SK-N-DZ (cell line): Measurements from ENCODE around the gene DYNLL2. TPM values are rescaled to one million over a fixed set of nuclear protein-coding genes. Genes with fewer than 3 reads are reported as not detected.
"Not testable (repeated sequence)": the region's sequence is repeated elsewhere in the genome, so short reads cannot be mapped to it uniquely, and the experiment has no call there.

Source experiments
- DNase-seq: peaks from one replicate; pipeline ENCODE4 v3.0.0-alpha.2; 2015; ENCODE audit warnings: low spot score
- polyA plus RNA-seq, 2 experiments: library from polyadenylated mRNA; depleted of rRNA; stranded (reverse); fragments of >200 nt; gene quantifications; 2 replicates each; pipeline ENCODE4 v1.2.3, GENCODE V29; 2014

The DYNLL2 gene
- 23.6 and 26.4 TPM in 2 replicates for polyA plus RNA-seq (2014; cell fraction: cytosol; rRNA removed)
- 12.4 and 18.6 TPM in 2 replicates for polyA plus RNA-seq (2014; cell fraction: nucleus; rRNA removed)

DNA sequence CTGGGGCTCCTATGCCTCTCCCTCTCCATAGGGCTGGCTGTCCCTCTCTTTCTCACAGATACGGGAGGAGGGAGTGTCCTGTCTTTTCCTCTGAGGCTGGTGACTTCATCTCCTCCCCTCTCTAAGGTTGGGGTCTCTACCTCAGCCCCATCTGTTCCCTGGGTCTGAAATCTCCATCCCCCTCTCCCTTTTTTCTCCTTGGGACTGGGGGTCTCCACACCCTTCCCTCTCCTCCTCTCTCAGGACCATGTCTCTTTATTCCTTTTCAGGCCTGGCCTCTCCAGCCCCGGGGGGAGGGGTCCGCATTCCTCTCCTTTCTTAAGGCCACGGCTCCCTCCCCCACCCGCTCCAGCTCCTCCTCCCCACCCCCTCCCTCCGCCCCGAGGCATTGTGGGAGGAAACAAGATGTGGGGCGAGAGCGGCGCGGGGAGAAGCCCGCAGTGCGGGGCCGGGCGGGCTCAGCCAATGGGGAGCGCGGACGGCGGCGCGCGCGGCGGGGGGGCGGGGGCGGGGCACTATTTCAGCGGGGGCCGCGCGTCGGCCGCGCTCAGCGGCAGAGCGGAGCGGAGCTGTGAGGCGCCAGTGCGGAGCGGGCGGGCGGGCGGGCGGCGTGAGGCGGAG is at the start of gene DYNLL2:
Gene DYNLL2 (plus strand): TSS at position 550 of the 621 bp plus-strand sequence. CDS start 3,672 bp downstream, outside the sequence.
- DNase-seq, result peak; percentile 93

DNA sequence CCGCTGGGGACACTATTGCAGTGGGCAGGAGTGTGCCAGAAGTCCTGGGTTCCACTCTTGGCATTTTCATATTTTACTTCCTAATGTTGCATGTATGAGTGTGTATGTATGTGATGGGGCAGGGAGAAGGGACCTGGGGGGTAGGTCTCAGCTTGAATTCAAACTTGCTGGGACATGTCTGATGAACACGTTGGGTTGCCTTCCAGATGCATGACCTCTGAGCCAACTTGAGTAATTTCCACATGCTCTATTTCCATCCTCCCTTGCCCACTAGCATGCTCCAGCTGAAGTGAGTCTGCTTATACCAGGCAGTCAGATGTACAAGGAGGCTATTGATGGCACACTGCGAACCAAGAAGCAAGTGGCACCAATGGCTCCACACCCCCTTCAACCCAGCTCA is 43.2 kb upstream of the DYNLL2 start:
- no peak for DNase-seq

DNA sequence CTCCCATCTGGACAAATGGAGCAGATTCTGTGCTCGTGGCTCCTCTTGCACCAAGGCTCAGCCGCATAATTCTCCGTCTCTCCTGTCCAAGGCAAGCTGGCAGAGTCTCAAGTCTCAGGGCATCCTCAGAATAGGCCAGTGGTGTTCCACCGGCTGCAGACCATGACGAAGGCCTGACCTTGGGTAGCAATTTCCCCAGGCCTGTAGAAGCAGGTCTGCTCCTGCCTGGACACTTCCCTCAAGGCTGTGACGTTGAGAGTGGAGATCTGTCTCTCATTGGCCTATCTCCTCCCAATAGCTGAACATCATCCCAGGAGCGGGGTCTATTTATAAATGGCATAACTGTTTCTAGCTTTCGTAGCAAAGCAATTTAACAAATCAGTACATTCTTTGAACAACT is 42.8 kb upstream of the DYNLL2 start:
- no peak for DNase-seq

DNA sequence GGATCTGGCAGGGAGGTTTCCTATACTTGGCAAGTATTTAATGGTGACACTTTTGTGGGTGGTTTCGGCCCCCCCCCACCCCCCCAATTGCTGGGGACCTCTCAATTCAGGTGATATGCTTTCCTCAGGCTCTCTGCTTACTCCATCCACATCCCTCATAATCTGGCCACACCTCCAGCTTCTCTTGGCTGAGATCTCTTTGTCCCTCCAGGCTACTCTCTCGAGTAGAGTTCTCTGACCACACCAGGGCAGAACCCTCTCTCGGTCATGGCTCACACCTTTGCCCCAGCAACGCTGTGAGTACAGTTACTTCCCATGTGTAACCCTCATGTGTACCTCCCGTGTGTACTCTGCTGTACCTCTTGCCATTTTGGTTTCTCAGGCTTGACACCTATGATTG is 42.1 kb upstream of the DYNLL2 start:
- no peak for DNase-seq

DNA sequence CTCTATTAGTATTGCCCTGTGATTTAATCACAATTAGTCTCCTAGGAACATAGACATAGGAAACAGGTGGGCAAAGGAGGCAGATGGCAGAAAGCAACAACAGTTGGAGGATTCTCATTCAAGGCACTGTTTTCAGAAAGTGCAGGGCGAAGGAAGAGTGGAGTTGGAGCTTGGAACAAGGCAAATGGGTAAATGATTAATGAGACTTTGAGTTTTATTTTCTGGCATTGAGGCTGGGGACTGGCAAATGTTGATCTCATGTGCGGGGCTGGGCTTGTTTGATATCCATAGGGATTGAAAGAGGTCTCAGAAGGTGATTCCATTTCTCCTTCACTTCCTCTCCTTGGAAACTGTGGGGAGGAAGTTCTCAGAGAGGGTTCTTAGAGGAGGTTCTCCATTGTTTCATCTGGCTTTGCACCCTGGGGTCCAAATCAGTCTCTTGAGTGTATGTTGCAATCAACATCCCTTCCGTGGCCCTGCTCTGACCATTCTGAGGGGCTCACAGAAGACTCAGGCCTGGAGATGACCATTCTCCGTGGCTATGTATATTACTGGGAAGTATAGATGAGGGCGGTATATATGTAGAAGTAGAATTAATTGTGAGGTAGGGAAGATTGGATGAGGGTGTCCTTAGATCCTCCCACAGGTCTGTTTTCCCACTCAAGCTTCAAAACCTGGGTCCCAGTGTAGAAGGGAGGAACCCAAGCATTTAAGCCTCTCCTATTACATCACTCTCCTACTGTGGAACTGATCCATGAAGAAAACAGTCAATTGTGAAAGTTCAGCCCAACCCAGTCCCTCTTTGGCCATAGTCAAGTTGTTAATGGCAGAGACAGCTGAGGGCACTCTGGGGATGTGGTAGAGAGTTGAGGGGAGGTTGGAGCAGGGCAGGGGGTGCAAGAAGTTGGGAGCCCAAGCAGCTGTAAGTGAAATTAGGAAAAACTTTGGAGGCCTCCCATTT is 39.7 kb upstream of the DYNLL2 start:
- DNase-seq, result no peak

DNA sequence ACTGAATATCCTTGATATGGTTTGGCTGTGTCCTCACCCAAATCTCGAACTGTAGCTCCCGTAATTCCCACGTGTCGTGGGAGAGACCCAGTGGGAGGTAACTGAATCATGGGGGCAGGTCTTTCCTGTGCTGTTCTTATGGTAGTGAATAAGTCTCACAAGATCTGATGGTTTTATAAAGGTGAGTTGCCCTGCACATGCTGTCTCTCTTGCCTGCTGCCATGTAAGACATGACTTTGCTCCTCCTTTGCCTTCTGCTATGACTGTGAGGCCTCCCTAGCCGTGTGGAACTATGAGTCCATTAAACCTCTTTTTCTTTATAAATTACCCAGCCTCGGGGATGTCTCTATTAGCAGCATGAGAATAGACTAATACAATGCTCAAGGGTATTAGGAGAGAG is 39.0 kb upstream of the DYNLL2 start:
- not testable (repeated sequence) for DNase-seq

DNA sequence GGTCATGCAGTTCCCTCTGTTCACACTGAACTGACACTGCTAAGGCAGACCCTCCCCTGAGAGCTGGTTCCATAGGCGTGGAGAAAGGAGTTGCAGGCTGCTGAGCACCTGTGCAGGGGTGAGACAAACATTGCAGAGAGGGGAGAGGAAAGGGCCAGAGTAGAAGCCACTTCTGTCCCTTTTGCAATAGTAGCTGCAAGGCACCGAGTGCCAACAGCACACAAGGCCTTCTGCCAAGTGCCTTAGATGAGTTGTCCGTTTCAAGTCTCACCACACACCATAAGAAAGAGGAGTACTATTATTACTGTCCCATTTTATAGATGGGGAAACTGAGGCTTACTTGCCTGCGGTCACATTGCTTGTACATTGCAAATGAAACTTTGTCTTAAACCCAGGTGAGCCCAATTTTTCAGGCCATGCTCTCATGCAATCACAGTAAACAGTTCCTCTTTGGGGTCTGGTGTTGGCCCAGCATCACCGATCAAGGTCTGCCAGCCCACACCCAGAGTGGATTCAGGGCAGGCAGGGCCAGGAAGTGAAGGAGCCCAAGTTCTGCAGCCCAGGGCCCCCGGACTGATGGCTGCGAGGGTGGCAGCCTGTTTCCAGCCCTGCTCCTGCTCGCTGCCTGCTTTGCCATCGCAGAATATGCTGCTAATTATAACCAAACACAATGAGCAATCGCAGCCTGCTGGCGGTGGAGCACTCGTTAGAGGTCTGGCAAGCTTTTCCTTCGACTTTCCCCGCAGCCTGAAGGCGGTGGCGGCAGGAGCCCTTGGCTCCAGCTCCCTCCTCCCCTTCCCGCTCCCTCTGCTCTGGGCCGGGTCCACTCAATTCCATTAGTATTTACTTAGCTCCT is 36.8 kb upstream of the DYNLL2 start:
- no peak for DNase-seq

DNA sequence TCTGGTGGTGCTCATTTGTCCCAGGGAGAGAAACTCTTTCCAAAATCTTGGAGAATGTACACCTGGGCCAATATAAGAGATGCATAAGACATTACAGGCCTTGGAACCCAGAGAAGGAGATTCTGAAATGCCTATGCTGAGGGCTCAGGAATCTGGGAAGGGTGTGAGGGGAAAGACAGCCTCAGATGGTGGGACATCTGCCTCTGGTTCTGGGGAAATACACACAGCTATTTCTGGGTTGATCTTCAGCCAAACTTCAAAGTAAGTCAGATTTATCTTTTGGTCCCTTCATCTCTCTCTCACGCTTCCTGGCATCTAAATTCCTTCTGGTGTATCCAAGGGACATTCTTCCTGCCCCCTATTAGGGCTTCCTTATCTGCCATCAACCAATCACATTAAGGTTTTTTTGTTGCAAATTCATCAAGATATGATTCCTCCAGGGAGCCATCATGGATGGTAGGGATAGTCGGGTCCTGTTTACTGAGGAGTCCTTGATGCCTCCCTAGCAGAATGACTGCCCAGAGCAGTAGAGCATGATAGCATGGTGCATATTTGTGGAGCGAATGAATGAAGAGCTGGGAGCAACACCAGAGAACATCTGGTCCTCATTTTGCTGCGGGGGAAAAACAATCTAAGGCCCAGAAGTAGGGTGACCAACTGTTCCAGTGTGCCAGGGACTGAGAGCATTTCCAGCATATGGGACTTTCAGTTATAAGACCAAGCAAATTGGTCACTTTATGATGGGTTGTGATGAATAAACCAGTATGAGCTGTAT is 35.7 kb upstream of the DYNLL2 start:
- DNase-seq, result no peak

DNA sequence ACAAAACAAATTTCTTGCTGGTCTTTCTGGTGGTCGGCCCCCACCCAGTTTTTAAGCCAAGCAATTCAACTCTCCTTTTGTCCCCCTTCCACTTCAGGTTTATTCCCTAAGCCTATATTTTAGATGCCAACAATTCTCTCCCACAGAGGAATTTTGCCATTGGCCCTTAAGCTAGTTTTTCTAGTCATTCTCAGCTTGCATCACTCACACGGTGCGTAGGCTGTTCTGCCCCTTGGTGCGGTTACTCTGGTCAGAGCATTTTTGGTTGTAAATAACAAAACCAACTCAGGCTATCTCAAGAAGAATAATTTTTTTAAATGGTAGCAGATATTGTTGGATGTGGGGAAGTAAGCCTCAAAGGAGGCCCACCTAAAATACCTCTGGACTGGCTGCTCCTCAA is 33.7 kb upstream of the DYNLL2 start:
- no peak for DNase-seq

DNA sequence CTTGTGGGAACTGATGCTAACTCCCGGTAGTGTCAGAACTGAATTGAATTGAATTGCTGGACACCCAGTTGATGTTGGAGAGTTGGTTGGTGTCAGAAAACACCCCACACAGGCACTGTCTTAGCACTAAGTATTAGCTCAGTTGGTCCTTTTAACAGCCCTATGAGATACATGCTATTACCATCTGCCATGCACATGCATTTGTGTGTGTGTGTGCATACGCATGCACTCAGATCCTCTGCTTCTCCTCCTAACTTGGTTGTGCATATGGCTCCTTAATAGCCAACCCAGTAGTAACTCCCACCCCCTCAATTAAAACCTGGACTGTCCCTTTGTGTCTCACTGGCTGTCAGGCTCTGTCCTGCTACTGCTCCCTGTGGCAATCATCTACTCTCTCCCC is 32.3 kb upstream of the DYNLL2 start:
- DNase-seq, result no peak

DNA sequence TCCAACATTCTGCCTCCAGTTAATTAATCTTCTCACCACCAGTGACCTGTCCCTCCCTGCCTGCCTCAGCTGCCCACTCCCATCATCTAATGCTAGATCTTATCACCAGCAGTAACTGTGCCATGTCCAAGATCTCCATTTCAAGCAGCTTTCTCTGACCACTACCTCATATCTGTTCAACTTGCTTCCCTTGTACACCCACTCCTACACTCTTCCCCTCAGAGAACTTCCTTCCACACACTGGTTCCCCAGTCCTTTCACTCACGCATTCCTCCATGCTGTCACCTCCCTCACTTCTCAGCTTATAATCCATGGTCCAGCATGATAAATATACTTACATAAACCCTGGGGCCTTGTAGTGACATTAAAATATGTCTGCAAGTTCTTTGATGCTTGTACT is 31.8 kb upstream of the DYNLL2 start:
- DNase-seq, result no peak

DNA sequence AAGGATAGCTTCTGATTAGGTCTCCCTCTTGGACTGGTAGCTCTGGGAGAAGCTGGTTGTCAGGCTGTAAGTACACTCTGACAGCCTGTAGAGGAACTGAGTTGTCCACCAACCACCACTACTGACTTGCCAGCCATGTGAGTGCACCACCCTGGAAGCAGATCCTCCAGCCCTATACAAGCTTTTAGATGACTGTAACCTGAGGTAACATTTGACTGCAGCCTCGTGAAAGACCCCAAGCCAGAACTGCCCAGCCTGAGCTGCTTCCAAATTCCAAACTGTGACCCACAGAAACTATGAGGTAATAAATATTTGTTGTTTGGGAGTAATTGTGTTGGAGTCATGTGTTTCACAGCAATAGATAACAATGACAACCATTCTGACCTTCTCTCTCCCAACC is 30.8 kb upstream of the DYNLL2 start:
- DNase-seq, result no peak

DNA sequence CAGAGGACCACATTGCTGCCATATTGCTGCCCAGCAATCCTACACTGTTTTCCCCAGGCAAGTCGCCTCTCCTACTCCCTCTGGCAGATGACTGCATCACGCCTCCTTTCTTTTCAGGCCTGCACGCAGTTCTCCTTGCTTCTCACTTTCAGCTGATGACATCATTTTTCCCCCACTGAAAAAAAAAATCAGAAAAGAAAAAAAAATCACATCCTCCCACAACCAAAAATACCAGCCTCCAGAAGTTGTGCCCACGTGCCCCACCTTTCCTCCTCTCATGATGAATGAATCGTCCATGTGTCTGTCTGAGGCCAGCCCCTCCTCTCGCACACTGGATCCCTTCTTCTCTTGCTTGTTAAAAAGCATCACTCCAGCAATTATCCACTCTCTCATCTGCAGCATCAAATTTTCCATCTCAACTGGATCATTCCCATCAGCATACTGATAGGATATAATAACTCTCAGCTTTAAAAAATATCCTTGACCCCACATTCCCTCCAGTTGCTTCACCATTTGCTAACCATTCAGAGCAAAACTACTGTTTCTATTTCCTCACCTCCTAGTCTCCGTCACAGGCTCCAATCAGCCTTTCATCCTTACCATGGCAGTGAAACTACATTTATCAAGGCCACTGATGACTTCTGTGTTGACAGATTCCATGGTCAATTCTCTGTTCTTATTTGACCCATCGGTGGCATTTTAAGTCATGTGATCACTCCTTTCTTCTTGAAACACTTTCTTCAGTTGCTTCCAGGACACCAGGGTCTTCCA is 30.1 kb upstream of the DYNLL2 start:
- DNase-seq, result no peak

DNA sequence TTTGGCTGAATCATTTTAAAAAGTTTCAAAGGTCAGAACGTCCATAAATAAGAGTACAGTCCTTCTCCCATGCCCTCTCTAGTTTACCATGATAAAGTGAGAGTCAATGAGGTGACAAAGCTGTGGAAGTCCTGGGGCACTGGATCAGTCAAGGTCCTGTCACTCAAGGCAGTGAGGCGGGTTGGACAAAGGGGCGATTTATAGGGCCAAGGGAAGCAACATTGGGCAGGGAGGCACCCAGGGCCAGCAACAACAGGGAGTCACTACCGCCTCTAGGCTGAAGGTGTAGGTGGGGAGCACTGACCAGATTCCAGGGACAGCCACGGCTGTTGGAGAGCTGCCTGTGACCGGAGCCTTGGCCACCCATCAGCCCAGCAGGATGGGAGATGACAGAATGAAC is 28.6 kb upstream of the DYNLL2 start:
- no peak for DNase-seq

DNA sequence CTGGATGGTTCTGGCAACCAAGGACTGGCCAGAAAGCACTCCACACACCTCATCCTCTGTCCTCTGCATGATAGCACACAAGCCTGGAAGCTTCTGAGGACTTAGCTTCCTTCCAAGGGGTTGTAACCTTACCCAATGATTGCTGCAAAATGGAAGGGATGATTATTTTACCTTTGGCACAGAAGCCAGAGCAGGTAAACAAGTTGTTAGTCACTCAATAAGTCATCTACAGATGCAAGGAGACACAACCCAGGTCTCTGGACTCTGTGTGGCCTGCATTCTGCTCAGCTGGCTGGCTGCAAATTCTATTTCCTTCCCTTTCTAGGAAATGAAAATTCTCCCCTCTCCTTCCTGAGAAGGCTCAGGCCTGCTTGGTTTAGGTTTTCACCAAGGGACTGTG is 26.7 kb upstream of the DYNLL2 start:
- no peak for DNase-seq

DNA sequence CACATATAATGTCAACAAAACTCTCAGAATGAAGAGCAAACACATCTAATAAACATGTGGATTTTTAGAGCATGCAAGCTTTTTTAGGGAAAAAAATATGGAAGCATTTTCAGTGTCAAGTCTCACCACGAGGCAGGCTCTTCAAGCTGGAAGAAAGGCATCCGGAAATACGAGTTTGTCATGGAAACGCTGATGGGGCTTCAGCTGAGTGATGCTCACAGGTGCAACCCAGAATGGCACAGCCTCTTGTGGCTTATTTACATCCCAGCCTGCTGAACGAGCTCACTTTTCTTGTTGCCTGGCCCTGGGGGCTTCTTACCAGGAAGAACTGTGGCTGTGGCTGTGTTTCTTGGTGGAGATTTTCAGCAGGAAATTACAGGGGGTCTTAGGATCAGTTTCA is 24.1 kb upstream of the DYNLL2 start:
- DNase-seq, result no peak

DNA sequence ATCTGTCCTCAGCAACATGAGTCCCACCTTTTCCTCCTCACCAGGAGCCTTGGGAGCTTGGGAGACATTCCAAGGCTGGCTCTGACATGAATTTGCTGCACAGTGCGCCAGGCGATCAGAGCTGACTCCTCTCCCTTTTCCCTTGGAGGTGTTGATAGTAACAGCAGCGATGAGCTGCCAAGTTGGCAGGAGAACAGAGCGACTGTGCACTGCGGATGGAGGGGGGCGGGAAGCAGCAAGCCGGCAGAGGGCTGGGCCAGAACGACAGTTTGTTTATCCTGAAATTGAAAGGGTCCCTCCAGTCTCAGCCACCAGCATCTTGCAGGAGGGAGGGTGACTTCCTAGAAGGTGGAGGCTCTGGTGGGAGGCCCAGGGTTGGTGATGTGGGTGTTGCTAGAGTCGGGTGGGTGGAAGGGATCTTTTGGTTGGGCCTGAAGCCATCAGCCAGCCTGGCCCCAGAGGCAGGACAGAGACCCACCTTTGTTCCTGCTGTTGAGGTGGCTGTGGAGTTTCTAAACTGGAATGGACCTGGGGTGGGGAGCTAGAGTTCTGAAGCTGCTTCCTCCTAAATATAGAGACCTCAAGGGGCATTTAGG is 22.5 kb upstream of the DYNLL2 start:
- DNase-seq, result no peak

DNA sequence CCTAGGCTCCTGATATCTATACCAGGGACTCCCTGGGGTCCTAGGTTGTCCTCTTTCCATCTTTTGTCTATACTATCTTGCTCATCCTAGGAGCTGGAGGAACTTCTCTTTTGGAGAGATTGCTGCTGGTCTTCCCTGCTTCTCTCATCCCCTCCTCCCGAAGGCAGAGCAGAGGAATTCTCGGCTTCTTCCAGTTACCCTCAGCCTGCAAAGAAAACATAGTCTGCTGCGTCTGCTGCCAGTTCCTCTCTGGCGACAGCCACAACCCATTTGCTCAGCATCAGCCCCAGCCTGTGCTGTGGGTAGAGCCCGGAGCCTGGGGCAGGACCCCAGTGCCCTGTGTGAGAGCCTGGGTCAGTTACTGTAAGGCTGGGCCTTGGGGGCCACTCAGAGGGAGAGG is 21.5 kb upstream of the DYNLL2 start:
- DNase-seq, result no peak

DNA sequence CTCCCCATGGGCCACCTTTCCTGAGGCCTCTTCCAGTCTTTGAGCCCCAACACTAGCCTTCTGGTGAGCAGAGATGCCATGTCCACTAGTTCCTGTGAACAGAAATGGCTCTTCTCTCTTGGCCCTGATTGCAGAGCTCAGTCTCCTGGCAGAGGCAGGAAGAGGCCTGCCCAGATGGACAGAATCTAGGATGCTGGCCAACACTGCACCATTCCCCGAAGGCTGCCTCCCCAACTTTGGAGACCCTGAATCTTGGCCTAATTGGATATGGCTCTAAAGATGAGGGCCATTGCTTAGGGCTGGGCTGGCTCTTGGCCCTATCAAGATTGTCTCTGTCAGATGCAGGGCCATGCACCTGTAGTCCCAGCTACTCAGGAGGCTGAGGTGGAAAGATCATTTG is 18.0 kb upstream of the DYNLL2 start:
- DNase-seq, result no peak

DNA sequence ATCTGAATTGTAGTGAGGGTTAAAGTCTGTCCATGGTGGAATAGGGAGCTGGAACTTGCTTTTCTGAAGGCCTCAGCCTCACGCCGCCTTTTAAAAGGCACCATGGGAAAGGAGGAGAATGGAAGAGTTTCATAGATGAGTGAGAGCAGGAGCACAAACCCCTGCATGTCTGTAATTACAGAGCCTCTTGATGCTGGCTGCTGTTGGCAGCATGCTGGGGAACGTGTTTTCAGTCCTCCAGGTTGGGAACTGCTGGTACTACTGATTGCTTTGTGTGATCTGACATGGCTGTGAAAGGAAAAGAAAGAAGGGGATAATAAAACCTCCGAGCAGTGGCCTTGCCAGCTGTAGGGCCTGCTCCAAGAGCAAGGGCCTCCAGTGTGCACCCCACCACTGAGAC is 16.8 kb upstream of the DYNLL2 start:
- DNase-seq, result no peak
